ENCODE data around the gene MFSD2A.

- TF ChIP-seq CTCF (conservative IDR thresholded peaks at IDR 0.05; ENCODE audit: low read depth, low read length) (no peak), EZH2 (IDR thresholded peaks at IDR 0.05; ENCODE audit: low read length, unreplicated experiment) (no peak), EZH2phosphoT487 (IDR thresholded peaks at IDR 0.05; ENCODE audit: borderline replicate concordance, low read length) (no peak)
These were observed 16.1 kb upstream of the MFSD2A start for GRCh38 chr1:39938856-39939255.

Measured in PC-3 (cell line).